Measurements from ENCODE around the gene EFNA3. TPM values are rescaled to one million over a fixed set of nuclear protein-coding genes. Genes with fewer than 3 reads are reported as not detected.

EFNA3 gene
- total and polyA plus RNA-seq, 9 of the 15 experiments (the other 6 are each of a cell fraction or from before 2014, with no cell fraction given), result 0.59 to 7.9 (median 4.7) TPM

DNA sequence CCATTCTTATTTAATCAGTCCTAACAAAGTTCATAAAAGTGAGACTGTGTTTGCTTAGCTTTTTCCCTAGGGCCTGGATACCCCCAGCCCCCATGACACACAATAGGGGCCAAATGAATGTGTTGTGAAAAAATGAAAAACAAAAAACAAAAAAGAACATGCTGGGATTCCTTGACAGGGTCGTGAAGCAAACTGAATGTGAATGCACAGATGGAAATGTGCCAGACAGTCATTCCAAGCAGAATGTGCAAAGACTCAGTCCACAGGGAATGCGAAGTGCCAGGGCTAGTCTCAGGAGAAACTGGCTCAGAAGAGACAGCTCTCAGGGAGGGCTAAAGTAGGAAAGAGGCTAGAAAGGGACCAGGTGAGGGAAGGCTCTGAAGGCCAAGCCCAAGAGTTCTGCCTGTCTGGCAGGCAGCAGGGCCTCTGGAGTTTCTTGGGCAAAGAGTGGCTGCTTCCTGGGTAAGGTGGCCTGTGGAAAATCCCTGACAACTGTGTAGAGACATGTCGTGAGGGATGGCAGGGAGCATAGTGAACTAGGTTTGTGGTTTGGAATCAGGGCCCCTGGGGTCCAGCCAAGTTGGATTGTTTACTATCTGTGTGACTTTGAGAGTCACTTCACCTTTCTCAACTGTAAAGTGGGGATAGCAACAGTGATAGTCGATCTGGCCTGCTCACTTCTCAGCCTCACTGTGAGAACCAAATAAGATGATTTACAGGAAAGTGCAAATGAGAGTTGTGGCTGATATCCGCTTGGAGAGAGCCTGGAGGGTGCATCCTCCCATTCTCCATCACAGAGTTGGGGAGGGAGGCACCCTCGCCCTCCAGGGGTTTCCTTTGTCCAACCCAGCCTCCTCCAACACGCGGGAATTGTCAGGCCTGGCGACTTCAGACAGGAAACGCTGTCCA is 28.7 kb upstream of the EFNA3 start (continued):
- TF ChIP-seq, protein P1, sequence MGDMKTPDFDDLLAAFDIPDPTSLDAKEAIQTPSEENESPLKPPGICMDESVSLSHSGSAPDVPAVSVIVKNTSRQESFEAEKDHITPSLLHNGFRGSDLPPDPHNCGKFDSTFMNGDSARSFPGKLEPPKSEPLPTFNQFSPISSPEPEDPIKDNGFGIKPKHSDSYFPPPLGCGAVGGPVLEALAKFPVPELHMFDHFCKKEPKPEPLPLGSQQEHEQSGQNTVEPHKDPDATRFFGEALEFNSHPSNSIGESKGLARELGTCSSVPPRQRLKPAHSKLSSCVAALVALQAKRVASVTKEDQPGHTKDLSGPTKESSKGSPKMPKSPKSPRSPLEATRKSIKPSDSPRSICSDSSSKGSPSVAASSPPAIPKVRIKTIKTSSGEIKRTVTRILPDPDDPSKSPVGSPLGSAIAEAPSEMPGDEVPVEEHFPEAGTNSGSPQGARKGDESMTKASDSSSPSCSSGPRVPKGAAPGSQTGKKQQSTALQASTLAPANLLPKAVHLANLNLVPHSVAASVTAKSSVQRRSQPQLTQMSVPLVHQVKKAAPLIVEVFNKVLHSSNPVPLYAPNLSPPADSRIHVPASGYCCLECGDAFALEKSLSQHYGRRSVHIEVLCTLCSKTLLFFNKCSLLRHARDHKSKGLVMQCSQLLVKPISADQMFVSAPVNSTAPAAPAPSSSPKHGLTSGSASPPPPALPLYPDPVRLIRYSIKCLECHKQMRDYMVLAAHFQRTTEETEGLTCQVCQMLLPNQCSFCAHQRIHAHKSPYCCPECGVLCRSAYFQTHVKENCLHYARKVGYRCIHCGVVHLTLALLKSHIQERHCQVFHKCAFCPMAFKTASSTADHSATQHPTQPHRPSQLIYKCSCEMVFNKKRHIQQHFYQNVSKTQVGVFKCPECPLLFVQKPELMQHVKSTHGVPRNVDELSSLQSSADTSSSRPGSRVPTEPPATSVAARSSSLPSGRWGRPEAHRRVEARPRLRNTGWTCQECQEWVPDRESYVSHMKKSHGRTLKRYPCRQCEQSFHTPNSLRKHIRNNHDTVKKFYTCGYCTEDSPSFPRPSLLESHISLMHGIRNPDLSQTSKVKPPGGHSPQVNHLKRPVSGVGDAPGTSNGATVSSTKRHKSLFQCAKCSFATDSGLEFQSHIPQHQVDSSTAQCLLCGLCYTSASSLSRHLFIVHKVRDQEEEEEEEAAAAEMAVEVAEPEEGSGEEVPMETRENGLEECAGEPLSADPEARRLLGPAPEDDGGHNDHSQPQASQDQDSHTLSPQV (IDR thresholded peaks at IDR 0.05), result peak; percentile 96
- TF ChIP-seq PHB (CRISPR knock-in tag; IDR thresholded peaks at IDR 0.05), result no peak
- no peak for TF ChIP-seq ZNF3 (CRISPR knock-in tag; IDR thresholded peaks at IDR 0.05)
- no peak for TF ChIP-seq PHTF2 (CRISPR knock-in tag; IDR thresholded peaks at IDR 0.05)
- TF ChIP-seq ZSCAN29 (IDR thresholded peaks at IDR 0.05), result no peak
- TF ChIP-seq FOXA1 (IDR thresholded peaks at IDR 0.05; ENCODE audit: borderline replicate concordance), result no peak
- TF ChIP-seq TEAD1 (CRISPR knock-in tag; IDR thresholded peaks at IDR 0.05), result 0 out of 4 replicates have a peak, but pooled peaks of 1 of the 2 experiments have one; percentile 18
- no peak for TF ChIP-seq TAF1 (IDR thresholded peaks at IDR 0.05; ENCODE audit: control insufficient read depth, extremely low read depth, insufficient read depth, low read length, severe bottlenecking)
- TF ChIP-seq ETV1 (tag; conservative IDR thresholded peaks at IDR 0.05; ENCODE audit: low read depth), result peak; percentile 80
- TF ChIP-seq, protein P2, sequence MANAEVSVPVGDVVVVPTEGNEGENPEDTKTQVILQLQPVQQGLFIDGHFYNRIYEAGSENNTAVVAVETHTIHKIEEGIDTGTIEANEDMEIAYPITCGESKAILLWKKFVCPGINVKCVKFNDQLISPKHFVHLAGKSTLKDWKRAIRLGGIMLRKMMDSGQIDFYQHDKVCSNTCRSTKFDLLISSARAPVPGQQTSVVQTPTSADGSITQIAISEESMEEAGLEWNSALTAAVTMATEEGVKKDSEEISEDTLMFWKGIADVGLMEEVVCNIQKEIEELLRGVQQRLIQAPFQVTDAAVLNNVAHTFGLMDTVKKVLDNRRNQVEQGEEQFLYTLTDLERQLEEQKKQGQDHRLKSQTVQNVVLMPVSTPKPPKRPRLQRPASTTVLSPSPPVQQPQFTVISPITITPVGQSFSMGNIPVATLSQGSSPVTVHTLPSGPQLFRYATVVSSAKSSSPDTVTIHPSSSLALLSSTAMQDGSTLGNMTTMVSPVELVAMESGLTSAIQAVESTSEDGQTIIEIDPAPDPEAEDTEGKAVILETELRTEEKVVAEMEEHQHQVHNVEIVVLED (CRISPR knock-in tag; IDR thresholded peaks at IDR 0.05), result no peak
- TF ChIP-seq MIER1 (IDR thresholded peaks at IDR 0.05; ENCODE audit: low read depth), result no peak
- 0 out of 4 replicates have a peak, but pooled peaks of 1 of the 2 experiments have one; percentile 48 for TF ChIP-seq RAD21 (CRISPR knock-in tag; conservative IDR thresholded peaks at IDR 0.05 in 1 of 2, IDR thresholded peaks at IDR 0.05 in 1 of 2)
- TF ChIP-seq RBM39 (optimal IDR thresholded peaks at IDR 0.05; ENCODE audit: low read depth, low read length), result no peak
- no peak for TF ChIP-seq CREB1 (IDR thresholded peaks at IDR 0.05)
- no peak for TF ChIP-seq CREB1 (CRISPR knock-in tag; IDR thresholded peaks at IDR 0.05)
- no peak for TF ChIP-seq ZEB2 (IDR thresholded peaks at IDR 0.05)
- TF ChIP-seq, protein P3, sequence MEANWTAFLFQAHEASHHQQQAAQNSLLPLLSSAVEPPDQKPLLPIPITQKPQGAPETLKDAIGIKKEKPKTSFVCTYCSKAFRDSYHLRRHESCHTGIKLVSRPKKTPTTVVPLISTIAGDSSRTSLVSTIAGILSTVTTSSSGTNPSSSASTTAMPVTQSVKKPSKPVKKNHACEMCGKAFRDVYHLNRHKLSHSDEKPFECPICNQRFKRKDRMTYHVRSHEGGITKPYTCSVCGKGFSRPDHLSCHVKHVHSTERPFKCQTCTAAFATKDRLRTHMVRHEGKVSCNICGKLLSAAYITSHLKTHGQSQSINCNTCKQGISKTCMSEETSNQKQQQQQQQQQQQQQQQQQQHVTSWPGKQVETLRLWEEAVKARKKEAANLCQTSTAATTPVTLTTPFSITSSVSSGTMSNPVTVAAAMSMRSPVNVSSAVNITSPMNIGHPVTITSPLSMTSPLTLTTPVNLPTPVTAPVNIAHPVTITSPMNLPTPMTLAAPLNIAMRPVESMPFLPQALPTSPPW (CRISPR knock-in tag; IDR thresholded peaks at IDR 0.05), result no peak
- TF ChIP-seq LCOR (CRISPR knock-in tag; IDR thresholded peaks at IDR 0.05), result 0 out of 2 replicates have a peak, but pooled peaks have one; percentile 7
- no peak for TF ChIP-seq BRD4 (IDR thresholded peaks at IDR 0.05)
- TF ChIP-seq HDAC2 (IDR thresholded peaks at IDR 0.05), result no peak
